ENCODE data around the gene TRIM47.

DNA sequence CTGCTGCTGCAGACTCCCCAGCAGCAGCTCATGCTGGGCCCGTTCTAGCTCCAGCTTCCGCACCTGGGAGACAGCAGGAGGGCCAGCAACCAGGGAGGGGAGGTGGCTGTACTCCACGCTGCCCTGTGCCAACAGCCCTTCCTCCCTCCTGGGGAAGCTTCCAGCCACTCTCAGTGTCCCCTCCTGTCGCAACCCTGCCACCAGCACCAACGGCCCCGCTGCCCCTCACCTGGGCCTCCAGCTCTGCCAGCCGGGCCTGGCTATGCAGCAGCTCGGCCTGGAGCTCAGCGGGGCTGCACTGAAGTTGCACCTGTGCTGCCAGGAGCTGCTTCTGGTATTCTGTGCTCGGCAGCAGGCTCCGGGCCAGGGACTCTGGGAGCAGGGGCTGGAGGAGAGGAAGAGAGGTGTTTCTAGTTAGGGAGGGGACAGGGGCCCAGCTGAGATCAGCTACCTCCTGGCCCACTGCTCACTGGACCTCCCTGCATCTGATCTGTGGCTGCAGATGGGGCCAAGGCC is 41.7 kb upstream of the TRIM47 start:
- TF ChIP-seq, protein P1, sequence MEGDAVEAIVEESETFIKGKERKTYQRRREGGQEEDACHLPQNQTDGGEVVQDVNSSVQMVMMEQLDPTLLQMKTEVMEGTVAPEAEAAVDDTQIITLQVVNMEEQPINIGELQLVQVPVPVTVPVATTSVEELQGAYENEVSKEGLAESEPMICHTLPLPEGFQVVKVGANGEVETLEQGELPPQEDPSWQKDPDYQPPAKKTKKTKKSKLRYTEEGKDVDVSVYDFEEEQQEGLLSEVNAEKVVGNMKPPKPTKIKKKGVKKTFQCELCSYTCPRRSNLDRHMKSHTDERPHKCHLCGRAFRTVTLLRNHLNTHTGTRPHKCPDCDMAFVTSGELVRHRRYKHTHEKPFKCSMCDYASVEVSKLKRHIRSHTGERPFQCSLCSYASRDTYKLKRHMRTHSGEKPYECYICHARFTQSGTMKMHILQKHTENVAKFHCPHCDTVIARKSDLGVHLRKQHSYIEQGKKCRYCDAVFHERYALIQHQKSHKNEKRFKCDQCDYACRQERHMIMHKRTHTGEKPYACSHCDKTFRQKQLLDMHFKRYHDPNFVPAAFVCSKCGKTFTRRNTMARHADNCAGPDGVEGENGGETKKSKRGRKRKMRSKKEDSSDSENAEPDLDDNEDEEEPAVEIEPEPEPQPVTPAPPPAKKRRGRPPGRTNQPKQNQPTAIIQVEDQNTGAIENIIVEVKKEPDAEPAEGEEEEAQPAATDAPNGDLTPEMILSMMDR (conservative IDR thresholded peaks at IDR 0.05) = no peak
- no peak for TF ChIP-seq EZH2 (IDR thresholded peaks at IDR 0.05; ENCODE audit: low read depth)
